K562 (cell line): ENCODE measurements around the gene LPCAT3. TPM values are rescaled to one million over a fixed set of nuclear protein-coding genes. Genes with fewer than 3 reads are reported as not detected.
A peak's percentile ranks its signal among the peaks of the same experiment; 100 is the strongest.

Experiments used
- microRNA counts: library from miRNA; unstranded; fragments of <30 nt; microRNA quantifications from one replicate; lab custom pipeline; 2016
- microRNA-seq: library from miRNA; unstranded; fragments of <30 nt; microRNA quantifications from one replicate; pipeline ENCODE4, GENCODE V29; 2018; ENCODE audit warnings: borderline microRNAs expressed
- polyA plus RNA-seq, 8 experiments: library from polyadenylated mRNA; depleted of rRNA in 4 of 8; stranded (reverse) in 5 of 8; unstranded in 3 of 8; fragments of >200 nt; fragmentation: Nextera tagmentation in 2 of 8; fragmentation: Illumina TruSeq in 1 of 8; extraction: Ambion mirVana in 2 of 8; extraction: Trizol in 1 of 8; gene quantifications; 2 replicates each; pipeline versions ENCODE4 v1.2.1 to v1.2.3, GENCODE V29; 2011 to 2014; ENCODE audit warnings: inconsistent platforms in 1 of 8, missing spikeins in 1 of 8
- small RNA-seq: library from RNA; depleted of rRNA; stranded (forward); fragments of <200 nt; gene quantifications from one replicate; pipeline ENCODE3, GENCODE V24; 2014
- total RNA-seq, 7 experiments: library from RNA; depleted of rRNA in 6 of 7; stranded (reverse); fragments of >200 nt in 6 of 7; fragmentation: Illumina TruSeq in 2 of 7; extraction: Trizol in 2 of 7; gene quantifications; 2 replicates each; pipeline versions ENCODE4 v1.2.1 to v1.2.3, GENCODE V29; 2011 to 2021; ENCODE audit warnings: low replicate concordance in 1 of 7

LPCAT3 gene
- total and polyA plus RNA-seq, 9 of the 15 experiments (the other 6 are each of a cell fraction or from before 2014, with no cell fraction given): 4.9 to 52.5 (median 25.3) TPM

MicroRNA genes within 50 kb of the gene (microRNA counts, 767-probe panel; counts per million panel counts)
- not detected for microRNA hsa-miR-141-3p (lab: Ali Mortazavi, UCI)
- microRNA hsa-miR-200c-3p (lab: Ali Mortazavi, UCI): 2,713 counts per million, percentile 65 among the panel's probes with 10 or more counts

Small RNA genes lying within 50 kb of the gene (microRNA-seq; reads per million reads assigned to microRNA genes)
- gene MIR141: 11.6 reads per million, percentile 59 among the genes with 10 or more reads in this experiment
- 45.8 reads per million, percentile 73 among the genes with 10 or more reads in this experiment for gene MIR200C

Small RNA genes lying within 50 kb of the gene (small RNA-seq; reads per million reads assigned to genes)
- gene AC006512.1 (not detected), gene MIR141 (3.5 reads per million, percentile 90 among the genes with 10 or more reads in this experiment), gene MIR200C (0.18 reads per million), gene RNU7-1 (not detected), gene SCARNA12 (3.2 reads per million, percentile 88 among the genes with 10 or more reads in this experiment)

Other genes starting within 250 kb of the LPCAT3 start
Only the 7 nearest of the 23 such genes appear.
- not detected in 2 replicates for gene RNU7-1, start 74.7 kb downstream of the LPCAT3 start, total RNA-seq (2014; rRNA removed)
- gene RNU7-1, start 74.7 kb downstream of the LPCAT3 start, total RNA-seq (2014; rRNA removed; fragmentation: Illumina TruSeq; extraction: Trizol): not detected in 2 replicates
- not detected in 2 replicates for gene RNU7-1, start 74.7 kb downstream of the LPCAT3 start, total RNA-seq (2015; rRNA removed; fragmentation: Illumina TruSeq; extraction: Trizol)
- gene RNU7-1, start 74.7 kb downstream of the LPCAT3 start, total RNA-seq (2021): not detected in 2 replicates
- not detected in 2 replicates for gene RNU7-1, start 74.7 kb downstream of the LPCAT3 start, polyA plus RNA-seq (2011; rRNA removed)
- not detected in 2 replicates for gene RNU7-1, start 74.7 kb downstream of the LPCAT3 start, polyA plus RNA-seq (2014; fragmentation: Illumina TruSeq; extraction: Trizol)
- gene RNU7-1, start 74.7 kb downstream of the LPCAT3 start, polyA plus RNA-seq (2014; fragmentation: Nextera tagmentation; extraction: Ambion mirVana): not detected
- not detected in 2 replicates for gene RNU7-1, start 74.7 kb downstream of the LPCAT3 start, polyA plus RNA-seq (2014; rRNA removed)
- 131 and 140 TPM in 2 replicates for gene C12orf57, start 74.5 kb downstream of the LPCAT3 start, total RNA-seq (2014; rRNA removed)
- gene C12orf57, start 74.5 kb downstream of the LPCAT3 start, total RNA-seq (2014; rRNA removed; fragmentation: Illumina TruSeq; extraction: Trizol): 22.9 and 26.7 TPM in 2 replicates
- 113 and 115 TPM in 2 replicates for gene C12orf57, start 74.5 kb downstream of the LPCAT3 start, total RNA-seq (2015; rRNA removed; fragmentation: Illumina TruSeq; extraction: Trizol)
- gene C12orf57, start 74.5 kb downstream of the LPCAT3 start, total RNA-seq (2021): 104 and 113 TPM in 2 replicates
- gene C12orf57, start 74.5 kb downstream of the LPCAT3 start, polyA plus RNA-seq (2011; rRNA removed): 190 and 317 TPM in 2 replicates
- 41.5 and 120 TPM in 2 replicates for gene C12orf57, start 74.5 kb downstream of the LPCAT3 start, polyA plus RNA-seq (2014; fragmentation: Illumina TruSeq; extraction: Trizol)
- gene C12orf57, start 74.5 kb downstream of the LPCAT3 start, polyA plus RNA-seq (2014; fragmentation: Nextera tagmentation; extraction: Ambion mirVana): 100 to 1,000 TPM in 1 of 2 experiments, 10 to 100 TPM in 1; 64.2 to 107 TPM
- gene C12orf57, start 74.5 kb downstream of the LPCAT3 start, polyA plus RNA-seq (2014; rRNA removed): 188 and 191 TPM in 2 replicates
- gene PTPN6, start 67.1 kb downstream of the LPCAT3 start, total RNA-seq (2014; rRNA removed): 5.1 and 7.3 TPM in 2 replicates
- 1.5 and 1.6 TPM in 2 replicates for gene PTPN6, start 67.1 kb downstream of the LPCAT3 start, total RNA-seq (2014; rRNA removed; fragmentation: Illumina TruSeq; extraction: Trizol)
- gene PTPN6, start 67.1 kb downstream of the LPCAT3 start, total RNA-seq (2015; rRNA removed; fragmentation: Illumina TruSeq; extraction: Trizol): 2.7 and 4.4 TPM in 2 replicates
- gene PTPN6, start 67.1 kb downstream of the LPCAT3 start, total RNA-seq (2021): 4.1 and 6.4 TPM in 2 replicates
- 3.9 and 7.5 TPM in 2 replicates for gene PTPN6, start 67.1 kb downstream of the LPCAT3 start, polyA plus RNA-seq (2011; rRNA removed)
- gene PTPN6, start 67.1 kb downstream of the LPCAT3 start, polyA plus RNA-seq (2014; fragmentation: Illumina TruSeq; extraction: Trizol): 5.1 and 5.6 TPM in 2 replicates
- 1 to 10 TPM; 2.0 to 3.0 TPM for gene PTPN6, start 67.1 kb downstream of the LPCAT3 start, polyA plus RNA-seq (2014; fragmentation: Nextera tagmentation; extraction: Ambion mirVana)
- gene PTPN6, start 67.1 kb downstream of the LPCAT3 start, polyA plus RNA-seq (2014; rRNA removed): 4.4 and 4.7 TPM in 2 replicates
- 445 and 447 TPM in 2 replicates for gene PHB2, start 47.8 kb downstream of the LPCAT3 start, total RNA-seq (2014; rRNA removed)
- 245 and 293 TPM in 2 replicates for gene PHB2, start 47.8 kb downstream of the LPCAT3 start, total RNA-seq (2014; rRNA removed; fragmentation: Illumina TruSeq; extraction: Trizol)
- 333 and 335 TPM in 2 replicates for gene PHB2, start 47.8 kb downstream of the LPCAT3 start, total RNA-seq (2015; rRNA removed; fragmentation: Illumina TruSeq; extraction: Trizol)
- 345 and 377 TPM in 2 replicates for gene PHB2, start 47.8 kb downstream of the LPCAT3 start, total RNA-seq (2021)
- 437 and 459 TPM in 2 replicates for gene PHB2, start 47.8 kb downstream of the LPCAT3 start, polyA plus RNA-seq (2011; rRNA removed)
- 428 and 468 TPM in 2 replicates for gene PHB2, start 47.8 kb downstream of the LPCAT3 start, polyA plus RNA-seq (2014; fragmentation: Illumina TruSeq; extraction: Trizol)
- 100 to 1,000 TPM in 1 of 2 experiments, 10 to 100 TPM in 1; 73.6 to 123 TPM for gene PHB2, start 47.8 kb downstream of the LPCAT3 start, polyA plus RNA-seq (2014; fragmentation: Nextera tagmentation; extraction: Ambion mirVana)
- 449 and 464 TPM in 2 replicates for gene PHB2, start 47.8 kb downstream of the LPCAT3 start, polyA plus RNA-seq (2014; rRNA removed)
- gene EMG1, start 47.6 kb downstream of the LPCAT3 start, total RNA-seq (2014; rRNA removed): 66.5 and 97.2 TPM in 2 replicates
- gene EMG1, start 47.6 kb downstream of the LPCAT3 start, total RNA-seq (2014; rRNA removed; fragmentation: Illumina TruSeq; extraction: Trizol): 82.7 and 85.9 TPM in 2 replicates
- 66.9 and 75.1 TPM in 2 replicates for gene EMG1, start 47.6 kb downstream of the LPCAT3 start, total RNA-seq (2015; rRNA removed; fragmentation: Illumina TruSeq; extraction: Trizol)
- 85.1 and 92.0 TPM in 2 replicates for gene EMG1, start 47.6 kb downstream of the LPCAT3 start, total RNA-seq (2021)
- gene EMG1, start 47.6 kb downstream of the LPCAT3 start, polyA plus RNA-seq (2011; rRNA removed): 71.4 and 92.5 TPM in 2 replicates
- gene EMG1, start 47.6 kb downstream of the LPCAT3 start, polyA plus RNA-seq (2014; fragmentation: Illumina TruSeq; extraction: Trizol): 99.2 and 121 TPM in 2 replicates
- 100 to 1,000 TPM; 149 to 186 TPM for gene EMG1, start 47.6 kb downstream of the LPCAT3 start, polyA plus RNA-seq (2014; fragmentation: Nextera tagmentation; extraction: Ambion mirVana)
- gene EMG1, start 47.6 kb downstream of the LPCAT3 start, polyA plus RNA-seq (2014; rRNA removed): 107 and 112 TPM in 2 replicates
- 0.04 and 0.27 TPM in 2 replicates for gene C1S, start 42.2 kb upstream of the LPCAT3 start, total RNA-seq (2014; rRNA removed)
- gene C1S, start 42.2 kb upstream of the LPCAT3 start, total RNA-seq (2014; rRNA removed; fragmentation: Illumina TruSeq; extraction: Trizol): 0.29 and 0.35 TPM in 2 replicates
- 0.08 and 0.25 TPM in 2 replicates for gene C1S, start 42.2 kb upstream of the LPCAT3 start, total RNA-seq (2015; rRNA removed; fragmentation: Illumina TruSeq; extraction: Trizol)
- gene C1S, start 42.2 kb upstream of the LPCAT3 start, total RNA-seq (2021): 0.84 and 1.2 TPM in 2 replicates
- gene C1S, start 42.2 kb upstream of the LPCAT3 start, polyA plus RNA-seq (2011; rRNA removed): 0.39 and 0.95 TPM in 2 replicates
- 0.45 and 0.46 TPM in 2 replicates for gene C1S, start 42.2 kb upstream of the LPCAT3 start, polyA plus RNA-seq (2014; fragmentation: Illumina TruSeq; extraction: Trizol)
- gene C1S, start 42.2 kb upstream of the LPCAT3 start, polyA plus RNA-seq (2014; fragmentation: Nextera tagmentation; extraction: Ambion mirVana): under 1 TPM; 0.08 to 0.11 TPM
- 0.12 and 0.26 TPM in 2 replicates for gene C1S, start 42.2 kb upstream of the LPCAT3 start, polyA plus RNA-seq (2014; rRNA removed)
- 0.16 and 1.0 TPM in 2 replicates for gene C1R, start 74.0 kb upstream of the LPCAT3 start, total RNA-seq (2014; rRNA removed)
- gene C1R, start 74.0 kb upstream of the LPCAT3 start, total RNA-seq (2014; rRNA removed; fragmentation: Illumina TruSeq; extraction: Trizol): 0.13 and 0.33 TPM in 2 replicates
- 0.14 and 0.19 TPM in 2 replicates for gene C1R, start 74.0 kb upstream of the LPCAT3 start, total RNA-seq (2015; rRNA removed; fragmentation: Illumina TruSeq; extraction: Trizol)
- gene C1R, start 74.0 kb upstream of the LPCAT3 start, total RNA-seq (2021): 0.96 and 1.0 TPM in 2 replicates
- 0.33 and 0.81 TPM in 2 replicates for gene C1R, start 74.0 kb upstream of the LPCAT3 start, polyA plus RNA-seq (2011; rRNA removed)
- 0.33 and 0.36 TPM in 2 replicates for gene C1R, start 74.0 kb upstream of the LPCAT3 start, polyA plus RNA-seq (2014; fragmentation: Illumina TruSeq; extraction: Trizol)
- under 1 TPM in 1 of 2 experiments, not detected in 1; 0.07 TPM for gene C1R, start 74.0 kb upstream of the LPCAT3 start, polyA plus RNA-seq (2014; fragmentation: Nextera tagmentation; extraction: Ambion mirVana)
- 0.11 and 0.53 TPM in 2 replicates for gene C1R, start 74.0 kb upstream of the LPCAT3 start, polyA plus RNA-seq (2014; rRNA removed)